H54 (cell line): ENCODE results near the gene KCNK6.
"Not testable (repeated sequence)": the region's sequence is repeated elsewhere in the genome, so short reads cannot be mapped to it uniquely, and the experiment has no call there.

ENCODE experiments used
- DNase-seq: peaks from one replicate; pipeline ENCODE4 v3.0.0; 2011; ENCODE audit warnings: low spot score, mixed read lengths; ENCODE audit not compliant: insufficient read length
- FAIRE-seq: peaks from 3 replicates; lab custom pipeline; 2011; peaks lifted over from hg19 to GRCh38; lab: Jason Lieb, UNC
- POLR2A ChIP-seq: IDR thresholded peaks from 2 replicates; pipeline ENCODE4 v1.6.1; 2011; ENCODE audit warnings: low read depth, mild to moderate bottlenecking, low read length

The KCNK6 gene

DNA sequence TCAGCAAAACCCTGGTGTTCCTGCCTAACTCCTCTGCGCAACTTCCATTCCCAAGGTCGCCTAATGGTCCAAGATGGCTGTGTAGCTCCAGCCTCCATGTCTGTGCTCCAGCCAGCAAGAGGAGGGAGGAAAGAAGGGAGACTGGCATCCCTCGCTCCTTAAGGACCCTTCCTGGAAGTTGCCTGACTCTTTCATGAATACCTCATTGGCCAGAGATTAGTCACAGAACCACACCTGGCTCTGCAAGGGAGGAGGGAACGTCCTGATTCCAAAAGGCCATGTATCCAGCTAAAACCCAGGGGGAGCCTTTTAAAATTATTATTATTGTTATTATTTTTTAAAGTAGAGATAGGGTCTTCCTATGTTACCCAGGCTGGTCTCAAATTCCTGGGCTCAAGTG, 4.8 kb downstream of the KCNK6 start:
- DNase-seq (no peak), FAIRE-seq (no peak)
- TF ChIP-seq POLR2A: no peak

DNA sequence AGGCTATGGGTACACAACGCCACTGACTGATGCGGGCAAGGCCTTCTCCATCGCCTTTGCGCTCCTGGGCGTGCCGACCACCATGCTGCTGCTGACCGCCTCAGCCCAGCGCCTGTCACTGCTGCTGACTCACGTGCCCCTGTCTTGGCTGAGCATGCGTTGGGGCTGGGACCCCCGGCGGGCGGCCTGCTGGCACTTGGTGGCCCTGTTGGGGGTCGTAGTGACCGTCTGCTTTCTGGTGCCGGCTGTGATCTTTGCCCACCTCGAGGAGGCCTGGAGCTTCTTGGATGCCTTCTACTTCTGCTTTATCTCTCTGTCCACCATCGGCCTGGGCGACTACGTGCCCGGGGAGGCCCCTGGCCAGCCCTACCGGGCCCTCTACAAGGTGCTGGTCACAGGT, 6.9 kb downstream of the KCNK6 start:
- FAIRE-seq (no peak), DNase-seq (no peak)
- TF ChIP-seq POLR2A: no peak

DNA sequence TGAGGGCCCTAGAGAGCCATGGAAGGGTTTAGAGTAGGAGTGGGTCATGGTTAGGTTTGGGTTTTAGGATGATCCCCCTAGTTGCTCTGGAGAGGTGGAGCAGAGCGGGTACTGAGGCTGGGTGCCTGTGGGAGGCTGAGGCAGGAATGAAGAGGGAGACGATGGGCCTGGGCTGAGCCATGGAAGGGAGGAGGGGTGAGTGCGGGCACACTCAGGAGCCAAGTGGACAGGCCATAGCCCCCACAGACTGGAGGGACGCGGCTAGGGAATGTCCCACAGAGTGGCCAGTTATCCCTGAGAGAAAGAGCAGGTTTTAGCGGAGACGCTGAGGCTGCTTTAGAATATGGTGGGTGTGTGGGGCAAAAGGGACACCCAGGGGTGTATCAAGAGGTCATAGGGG, 10.0 kb downstream of the KCNK6 start:
- FAIRE-seq (no peak), DNase-seq (no peak)
- TF ChIP-seq POLR2A: no peak

DNA sequence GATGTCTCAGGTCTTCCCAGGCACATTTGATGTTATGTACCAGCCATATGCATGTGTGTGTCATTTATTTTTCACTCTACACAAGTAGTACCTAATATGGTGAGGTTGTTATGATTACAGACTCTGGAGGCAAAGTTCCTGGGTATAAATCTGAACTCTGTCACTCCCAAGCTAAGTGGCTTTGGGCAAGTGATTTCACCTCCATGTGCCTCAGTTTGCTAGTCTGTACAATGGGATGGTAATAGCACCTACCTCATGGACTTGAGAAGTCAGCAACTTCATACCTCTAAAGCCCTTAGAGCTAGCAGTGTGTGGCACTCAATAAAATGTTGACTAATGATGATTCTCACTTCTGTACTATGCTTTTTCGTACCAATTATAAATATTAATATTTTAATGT, 12.1 kb downstream of the KCNK6 start:
- DNase-seq: no peak
- no peak for TF ChIP-seq POLR2A
- no peak for FAIRE-seq

DNA sequence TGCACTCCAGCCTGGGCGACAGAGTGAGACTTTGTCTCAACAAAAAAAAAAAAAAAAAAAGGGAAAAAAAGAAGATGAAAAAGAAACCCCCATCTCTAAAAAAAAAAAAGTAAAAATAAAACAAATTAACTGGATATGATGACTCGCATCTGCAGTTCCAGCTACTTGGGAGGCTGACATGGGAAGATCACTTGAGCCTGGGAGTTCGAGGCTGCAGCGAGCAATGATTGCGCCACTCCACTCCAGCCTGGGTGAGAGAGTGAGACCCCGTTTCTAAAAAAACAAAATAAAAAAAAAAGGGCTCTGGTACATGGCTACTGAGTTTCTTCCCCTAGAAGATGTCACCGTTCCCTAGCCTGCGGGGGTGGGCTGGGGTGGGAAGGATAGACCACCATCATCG, 13.6 kb downstream of the KCNK6 start:
- TF ChIP-seq POLR2A: no peak
- DNase-seq (no peak), FAIRE-seq (no peak)

DNA sequence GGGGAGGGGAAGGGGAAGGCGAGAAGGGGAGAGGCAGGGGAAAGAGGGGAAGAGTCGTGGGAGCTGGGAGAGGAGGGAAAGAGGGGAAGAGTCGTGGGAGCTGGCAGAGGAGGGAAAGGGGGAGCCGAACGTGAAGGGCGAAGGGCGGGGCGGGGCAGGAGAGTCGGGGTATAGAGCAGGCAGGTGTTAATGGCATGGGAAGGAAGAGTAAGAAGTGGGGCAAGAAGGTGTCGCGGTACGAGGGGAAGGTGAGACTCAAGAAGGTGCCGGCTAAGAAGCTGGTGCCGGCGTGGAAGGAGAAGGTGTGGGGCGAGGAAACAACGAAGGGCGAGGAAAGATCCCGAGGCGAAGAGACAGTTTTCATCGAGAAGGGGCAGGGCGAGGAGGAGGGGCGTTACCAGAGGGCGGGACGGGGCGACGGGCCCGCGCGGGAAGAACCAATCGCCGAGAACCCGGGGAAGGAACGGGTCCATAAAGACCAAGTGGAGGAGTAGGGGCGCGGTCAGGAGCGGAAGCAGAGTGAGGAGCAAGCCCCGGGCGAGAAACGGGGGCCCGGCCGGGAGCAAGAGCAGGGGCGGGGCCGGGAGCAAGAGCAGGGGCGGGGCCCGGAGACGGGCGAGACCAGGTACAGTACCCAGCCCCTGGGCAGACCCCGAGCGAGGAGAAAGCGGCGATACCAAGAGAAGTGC, 16.4 kb downstream of the KCNK6 start:
- 0 out of 2 replicates have a peak, but pooled peaks have one; percentile 31 for TF ChIP-seq POLR2A
- DNase-seq (peak; percentile 99), FAIRE-seq (peak; percentile 50)

DNA sequence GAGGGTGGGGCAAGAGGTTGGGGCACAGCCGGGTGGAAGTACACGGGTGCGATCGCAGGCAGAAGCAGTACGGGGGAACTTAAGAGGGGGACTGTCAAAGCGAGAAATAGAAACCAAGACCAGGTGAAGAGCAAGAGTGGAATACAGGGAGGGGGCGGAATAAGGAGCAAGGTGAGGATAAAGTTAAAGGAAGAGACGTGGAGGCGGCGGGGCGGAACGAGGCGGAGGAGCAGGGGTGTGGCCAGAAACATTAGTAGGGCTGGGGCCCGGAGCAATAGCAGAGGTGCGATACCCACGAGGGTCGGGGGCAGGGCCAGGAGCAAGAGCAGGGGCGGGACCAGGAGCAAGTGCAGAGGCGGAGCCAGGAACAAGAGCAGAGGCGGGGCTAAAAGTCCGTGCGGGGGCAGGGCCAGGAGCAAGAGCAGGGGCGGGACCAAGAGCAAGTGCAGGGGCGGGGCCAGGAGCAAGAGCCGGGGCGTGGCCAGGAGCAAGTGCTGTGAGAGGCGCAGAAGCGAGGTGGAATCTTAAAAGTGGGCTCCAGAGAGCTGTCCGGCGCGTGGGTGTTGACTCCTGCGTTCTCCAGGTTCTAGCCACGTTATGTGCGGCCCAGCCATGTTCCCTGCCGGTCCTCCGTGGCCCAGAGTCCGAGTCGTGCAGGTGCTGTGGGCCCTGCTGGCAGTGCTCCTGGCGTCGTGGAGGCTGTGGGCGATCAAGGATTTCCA, 17.2 kb downstream of the KCNK6 start:
- DNase-seq (peak; percentile 92), FAIRE-seq (peak; percentile 71)
- TF ChIP-seq POLR2A: no peak

DNA sequence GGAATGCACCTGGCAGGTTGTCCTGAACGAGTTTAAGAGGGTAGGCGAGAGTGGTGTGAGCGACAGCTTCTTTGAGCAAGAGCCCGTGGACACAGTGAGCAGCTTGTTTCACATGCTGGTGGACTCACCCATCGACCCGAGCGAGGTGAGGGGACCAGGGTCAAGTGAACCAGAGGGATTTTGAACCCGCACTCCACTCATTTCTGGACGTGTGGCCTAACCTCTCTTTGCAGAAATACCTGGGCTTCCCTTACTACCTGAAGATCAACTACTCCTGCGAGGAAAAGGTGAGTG, 17.7 kb downstream of the KCNK6 start:
- TF ChIP-seq POLR2A: no peak
- no peak for FAIRE-seq
- no peak for DNase-seq

DNA sequence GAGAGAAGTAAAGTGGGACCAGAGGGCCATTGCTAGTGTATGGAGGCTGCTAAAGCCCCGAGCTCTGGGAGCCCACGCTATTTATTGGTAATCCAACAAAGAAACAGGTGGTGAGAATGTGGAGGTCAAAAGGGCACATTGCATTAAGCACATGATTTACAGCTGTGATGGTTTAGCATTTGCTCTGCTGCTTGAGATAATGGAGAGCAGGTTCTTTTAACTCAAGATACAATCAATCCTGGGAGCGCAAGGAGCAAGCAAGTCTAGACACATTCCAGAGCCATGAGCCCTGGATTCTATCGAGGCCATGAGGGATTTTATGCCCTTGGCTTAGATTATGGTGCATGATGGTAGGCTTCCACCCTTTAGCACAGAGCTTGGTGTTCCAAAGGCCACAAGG, 19.4 kb downstream of the KCNK6 start:
- not testable (repeated sequence) for FAIRE-seq, DNase-seq

DNA sequence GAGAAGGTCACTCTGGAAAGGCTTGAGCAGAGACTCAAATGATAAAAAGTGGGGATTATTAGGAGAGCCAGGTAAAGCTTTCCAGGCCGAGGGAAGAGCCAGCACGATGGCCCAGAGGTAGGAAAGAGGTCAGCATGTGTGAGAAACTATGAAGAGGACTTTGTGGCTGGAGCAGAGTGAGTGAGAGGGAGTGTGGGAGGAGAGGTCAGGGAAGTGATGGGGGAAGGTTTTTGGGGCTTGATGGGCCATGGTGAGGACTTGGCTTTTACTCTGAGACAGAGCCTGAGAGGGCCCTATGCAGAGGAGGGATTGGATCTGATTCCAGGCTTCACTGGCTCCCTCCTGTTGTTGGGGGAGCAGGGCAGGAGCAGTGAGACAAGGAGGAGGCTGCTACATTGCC, 21.3 kb downstream of the KCNK6 start:
- DNase-seq (no peak), FAIRE-seq (no peak)
- no peak for TF ChIP-seq POLR2A

DNA sequence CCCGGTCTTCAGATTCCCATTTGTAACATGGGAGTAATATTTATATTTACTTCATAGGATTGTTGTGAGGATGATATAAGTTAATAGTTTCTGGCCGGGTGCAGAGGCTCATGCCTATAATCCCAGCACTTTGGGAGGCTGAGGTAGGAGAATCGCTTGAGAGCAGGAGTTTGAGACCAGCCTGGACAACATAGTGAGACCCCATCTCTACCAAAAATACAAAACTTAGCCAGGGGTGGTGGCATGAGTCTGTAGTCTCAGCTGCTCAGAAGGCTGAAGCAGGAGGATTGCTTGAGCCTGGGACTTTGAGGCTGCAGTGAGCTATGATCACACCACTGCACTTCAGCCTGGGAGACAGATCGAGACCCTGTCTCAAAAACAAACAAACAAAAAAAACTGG, 27.2 kb downstream of the KCNK6 start:
- DNase-seq (no peak), FAIRE-seq (no peak)
- no peak for TF ChIP-seq POLR2A

DNA sequence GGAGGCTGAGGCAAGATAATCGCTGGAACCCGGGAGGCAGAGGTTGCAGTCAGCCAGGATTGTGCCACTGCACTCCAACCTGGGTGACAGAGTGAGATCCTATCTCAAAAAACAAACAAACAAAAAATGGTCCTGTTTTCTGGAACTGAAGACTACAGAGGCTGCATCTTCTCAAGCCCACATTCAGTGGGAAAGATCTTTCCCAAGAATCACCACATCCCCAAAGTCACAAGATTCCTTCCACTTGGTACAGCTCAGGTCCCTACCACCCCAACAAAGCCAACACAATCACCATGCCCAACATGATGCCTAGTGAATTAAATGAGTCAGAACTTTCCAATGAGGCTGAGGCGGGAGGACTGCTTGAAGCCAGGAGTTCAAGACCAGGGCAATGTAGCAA, 31.2 kb downstream of the KCNK6 start:
- no peak for FAIRE-seq
- TF ChIP-seq POLR2A: no peak
- DNase-seq: no peak

DNA sequence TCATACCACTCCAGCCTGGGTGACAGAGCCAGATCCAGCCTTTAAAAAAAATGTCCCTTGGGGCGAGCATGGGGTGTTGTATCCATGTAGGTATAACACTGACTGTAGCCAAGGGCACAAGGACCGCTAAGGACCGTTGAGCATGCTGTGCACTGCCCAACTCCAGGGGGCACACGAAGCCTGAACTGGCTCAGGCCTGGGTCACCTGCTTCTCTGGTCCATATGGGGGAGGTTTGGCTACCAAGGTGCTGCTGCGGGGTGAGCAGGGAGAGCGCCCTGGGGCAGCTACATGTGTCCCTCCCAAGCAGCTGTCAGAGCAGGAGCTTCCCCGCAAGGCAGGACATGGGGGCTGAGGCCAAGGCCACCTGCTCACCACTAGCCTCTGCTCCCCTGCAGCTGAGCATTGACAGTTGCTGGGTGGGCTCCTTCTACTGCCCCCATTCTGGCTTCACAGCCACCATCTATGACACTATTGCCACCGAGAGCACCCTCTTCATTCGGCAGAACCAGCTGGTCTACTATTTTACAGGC, 32.3 kb downstream of the KCNK6 start:
- FAIRE-seq (no peak), DNase-seq (no peak)
- no peak for TF ChIP-seq POLR2A

DNA sequence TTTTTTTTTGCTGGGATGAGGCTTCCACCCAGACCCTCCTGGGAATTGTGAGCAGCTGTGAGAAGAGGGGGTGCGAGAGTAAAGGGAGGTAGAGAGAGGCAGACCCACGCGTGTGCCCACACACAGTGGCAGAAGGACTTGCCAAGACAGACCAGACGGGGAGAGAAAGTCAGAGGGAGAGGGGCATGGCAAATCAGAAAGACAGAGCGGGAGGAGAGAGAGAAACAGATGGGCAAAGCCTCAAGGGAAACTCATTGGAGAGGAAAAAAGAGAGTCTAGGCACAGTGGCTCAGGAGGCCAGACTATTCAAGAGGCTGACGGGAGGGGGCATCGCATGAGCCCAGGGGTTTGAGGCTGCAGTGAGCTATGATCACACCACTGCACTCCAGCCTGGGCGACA, 33.0 kb downstream of the KCNK6 start:
- DNase-seq (no peak), FAIRE-seq (no peak)
- TF ChIP-seq POLR2A: no peak

DNA sequence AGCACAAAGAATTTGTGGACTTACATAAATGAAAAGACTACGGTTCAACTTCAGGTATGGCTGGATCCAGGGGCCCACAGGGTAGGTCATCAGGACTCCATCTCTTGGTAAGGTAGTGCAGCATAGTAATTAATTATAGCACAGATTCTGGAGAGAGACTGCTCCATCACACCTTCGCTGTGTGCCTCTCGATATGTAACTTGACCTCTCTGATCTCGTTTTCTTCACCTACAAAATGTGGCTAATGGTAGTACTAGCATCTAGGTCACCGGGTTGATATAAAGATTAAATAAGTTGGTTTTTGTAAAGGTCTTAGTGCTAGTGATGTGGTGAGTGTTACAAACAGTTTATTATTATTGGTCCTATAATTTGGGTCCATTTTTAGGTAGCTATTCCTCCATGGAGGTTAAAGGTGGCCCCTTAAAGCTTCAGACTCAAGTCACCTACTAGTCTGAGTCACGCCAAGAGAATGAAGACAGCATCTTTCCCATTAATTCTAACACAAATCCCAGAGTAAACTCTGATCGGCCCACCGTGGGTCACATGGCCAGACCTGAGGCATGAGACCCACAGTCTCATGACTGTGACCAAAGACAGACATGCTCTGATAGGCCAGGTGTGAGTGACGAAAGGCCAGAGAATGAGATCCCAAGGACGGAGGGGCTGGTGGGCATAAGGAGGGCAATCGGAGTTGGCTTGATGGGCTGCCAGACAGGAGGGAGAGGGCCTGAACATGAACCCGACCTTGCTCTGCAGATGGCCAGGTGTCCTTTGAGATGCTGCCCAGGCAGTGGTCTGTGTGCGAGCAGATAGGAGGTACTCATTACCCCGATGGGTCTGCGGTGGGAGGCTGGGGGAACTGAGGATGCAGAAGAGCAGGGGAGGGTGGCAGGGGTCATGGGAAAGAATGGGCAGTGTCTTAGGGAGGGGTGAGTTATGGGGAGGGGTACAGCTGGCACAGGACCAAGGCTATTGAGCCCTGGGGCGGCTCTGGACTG, 36.4 kb downstream of the KCNK6 start:
- no peak for TF ChIP-seq POLR2A
- DNase-seq (no peak), FAIRE-seq (no peak)
